Loucy (cell line): ENCODE results near the gene PPFIBP2.

Source experiments
- H2AFZ ChIP-seq: fragments of 200-600 bp; sonication (generic); 2 replicates; pipeline ENCODE4 v1.6.0; 2016; ENCODE audit warnings: antibody characterized with exemption, mild to moderate bottlenecking, low read length, moderate library complexity
- H3F3A ChIP-seq: fragments of 200-600 bp; 2 replicates; pipeline ENCODE4 v1.6.0; 2016; ENCODE audit warnings: antibody characterized with exemption, low read depth, mild to moderate bottlenecking
- H3K27me3 ChIP-seq: fragments of 200-600 bp; sonication (generic); 2 replicates; pipeline ENCODE4 v1.6.1; 2014; ENCODE audit warnings: low read length, mild to moderate bottlenecking; ENCODE audit not compliant: insufficient read depth, poor library complexity, severe bottlenecking
- H3K36me3 ChIP-seq: fragments of 200-600 bp; sonication (generic); 2 replicates; pipeline ENCODE4 v1.6.1; 2016; ENCODE audit warnings: low read length; ENCODE audit not compliant: insufficient read depth
- H3K4me1 ChIP-seq: fragments of 200-600 bp; sonication (generic); 2 replicates; pipeline ENCODE4 v1.5.1; 2014; ENCODE audit warnings: low read length, mild to moderate bottlenecking; ENCODE audit not compliant: insufficient read depth, poor library complexity, severe bottlenecking
- H3K4me2 ChIP-seq: fragments of 200-600 bp; sonication (generic); 2 replicates; pipeline ENCODE4 v1.6.0; 2014; ENCODE audit warnings: antibody characterized with exemption, low read length, low read depth, mild to moderate bottlenecking; ENCODE audit not compliant: poor library complexity, severe bottlenecking
- H3K4me3 ChIP-seq: fragments of 200-600 bp; sonication (generic); 2 replicates; pipeline ENCODE4 v1.5.1; 2014; ENCODE audit warnings: low read length, mild to moderate bottlenecking, mixed read lengths; ENCODE audit not compliant: poor library complexity, severe bottlenecking
- H3K79me2 ChIP-seq: fragments of 200-600 bp; sonication (generic); 2 replicates; pipeline ENCODE4 v1.6.1; 2014; ENCODE audit warnings: low read length; ENCODE audit not compliant: insufficient read depth
- H3K9ac ChIP-seq: fragments of 200-600 bp; sonication (generic); 2 replicates; pipeline ENCODE4 v1.6.0; 2014; ENCODE audit warnings: mild to moderate bottlenecking, low read depth, low read length, moderate library complexity; ENCODE audit not compliant: poor library complexity, severe bottlenecking
- H3K9me2 ChIP-seq: fragments of 200-600 bp; sonication (generic); replicated peaks from 2 replicates; pipeline ENCODE4 v1.6.1; 2016; ENCODE audit warnings: low read depth, low read length, mixed read lengths
- H3K9me3 ChIP-seq: fragments of 200-600 bp; sonication (generic); 2 replicates; pipeline ENCODE4 v1.6.1; 2014; ENCODE audit warnings: mild to moderate bottlenecking, antibody characterized with exemption, low read length, low read depth; ENCODE audit not compliant: insufficient read depth
- H4K20me1 ChIP-seq: fragments of 200-600 bp; sonication (generic); 2 replicates; pipeline ENCODE4 v1.6.0; 2014; ENCODE audit warnings: antibody characterized with exemption, low read length, mild to moderate bottlenecking; ENCODE audit not compliant: insufficient read depth, poor library complexity, severe bottlenecking
- CTCF ChIP-seq: fragments of 200-600 bp; sonication (generic); conservative IDR thresholded peaks from 2 replicates; pipeline ENCODE4 v1.5.1; 2014; ENCODE audit warnings: mild to moderate bottlenecking, antibody characterized with exemption, low read length
- EZH2phosphoT487 ChIP-seq: fragments of 200-600 bp; IDR thresholded peaks from 2 replicates; pipeline ENCODE4 v1.6.1; 2018; ENCODE audit warnings: antibody characterized with exemption, mild to moderate bottlenecking, moderate library complexity, borderline replicate concordance

The PPFIBP2 gene

GRCh38 chr11:7486781-7487140 is 27.0 kb upstream of the PPFIBP2 start:
- Histone ChIP-seq H3K36me3 (no peaks in the 10 kb centered on the region), H3K79me2 (no peaks in the 10 kb centered on the region), H3K9me2 (no peaks in the 10 kb centered on the region), H2AFZ (no peak overlapping the region), H3F3A (no peaks in the 10 kb centered on the region), H4K20me1 (no peaks in the 10 kb centered on the region), H3K9ac (no peak overlapping the region), H3K4me2 (no peak overlapping the region), H3K4me3 (no peak overlapping the region), H3K4me1 (no peaks in the 10 kb centered on the region), H3K9me3 (no peaks in the 10 kb centered on the region), H3K27me3 (no peaks in the 10 kb centered on the region)
- TF ChIP-seq EZH2phosphoT487 (no peak), CTCF (no peak)

DNA sequence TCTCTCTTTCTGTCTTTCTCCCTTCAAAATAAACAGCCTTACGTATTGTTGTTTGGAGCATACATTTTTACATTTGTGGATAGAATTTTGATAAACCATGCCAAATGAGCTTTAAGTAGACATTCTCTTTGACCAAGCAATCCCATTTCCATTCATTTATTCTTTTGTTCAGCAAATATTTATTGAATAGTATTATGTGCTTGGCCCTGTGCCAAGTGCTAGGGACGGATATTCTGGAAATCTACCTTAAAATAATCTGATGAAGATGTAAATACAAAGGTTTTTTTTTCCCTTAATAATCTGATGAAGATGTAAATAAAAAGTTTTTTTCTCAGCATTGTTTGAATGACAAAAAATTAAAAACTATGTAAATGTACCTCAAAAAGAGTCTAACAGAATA is 26.4 kb upstream of the PPFIBP2 start:
- Histone ChIP-seq H3F3A (no peaks in the 10 kb centered on the region), H2AFZ (no peak overlapping the region), H3K36me3 (no peaks in the 10 kb centered on the region), H3K4me2 (no peak overlapping the region), H3K9me3 (no peaks in the 10 kb centered on the region), H3K27me3 (no peaks in the 10 kb centered on the region), H4K20me1 (no peaks in the 10 kb centered on the region), H3K9ac (no peak overlapping the region), H3K4me3 (no peak overlapping the region), H3K9me2 (no peaks in the 10 kb centered on the region), H3K79me2 (no peaks in the 10 kb centered on the region), H3K4me1 (no peaks in the 10 kb centered on the region)
- TF ChIP-seq EZH2phosphoT487 = no peak
- TF ChIP-seq CTCF = no peak

DNA sequence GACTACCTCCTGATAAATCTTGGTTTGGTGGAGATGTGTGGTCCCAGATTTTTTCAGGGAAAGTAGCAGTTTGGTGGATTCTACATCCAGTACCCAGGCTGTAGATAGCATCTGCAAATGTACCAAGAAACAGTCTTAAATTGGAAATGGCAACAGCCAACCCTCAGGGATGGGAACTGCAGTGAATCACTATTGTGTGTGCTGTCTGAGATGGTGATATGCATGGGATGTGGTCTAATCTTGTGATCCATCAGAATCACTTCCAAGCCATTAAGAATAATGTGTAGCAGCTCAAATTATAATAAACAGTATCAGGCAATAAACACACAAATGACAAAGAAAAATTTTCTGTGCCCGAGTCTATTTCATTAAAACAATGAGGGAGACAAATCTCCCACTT is 25.1 kb upstream of the PPFIBP2 start:
- no peak overlapping the region for H3K9ac ChIP-seq
- no peaks in the 10 kb centered on the region for H3K79me2 ChIP-seq
- no peak for TF ChIP-seq EZH2phosphoT487
- TF ChIP-seq CTCF = no peak
- H3K4me3 ChIP-seq = no peak overlapping the region
- H3K4me2 ChIP-seq = no peak overlapping the region
- no peaks in the 10 kb centered on the region for H3K9me3 ChIP-seq
- H3K4me1 ChIP-seq = no peaks in the 10 kb centered on the region
- no peaks in the 10 kb centered on the region for H3K36me3 ChIP-seq
- no peaks in the 10 kb centered on the region for H3F3A ChIP-seq
- no peaks in the 10 kb centered on the region for H3K9me2 ChIP-seq
- H3K27me3 ChIP-seq = no peaks in the 10 kb centered on the region
- H2AFZ ChIP-seq = no peak overlapping the region
- H4K20me1 ChIP-seq = no peaks in the 10 kb centered on the region
